COLO668 (cell line): Measurements from ENCODE around the gene AQP12B.
"Not testable (repeated sequence)": the region's sequence is repeated elsewhere in the genome, so short reads cannot be mapped to it uniquely, and the experiment has no call there.

ENCODE experiments used
- DNase-seq: peaks from one replicate; lab custom pipeline; 2025; ENCODE audit not compliant: unreplicated experiment; lab: John Stamatoyannopoulos, UW

Gene AQP12B

DNA sequence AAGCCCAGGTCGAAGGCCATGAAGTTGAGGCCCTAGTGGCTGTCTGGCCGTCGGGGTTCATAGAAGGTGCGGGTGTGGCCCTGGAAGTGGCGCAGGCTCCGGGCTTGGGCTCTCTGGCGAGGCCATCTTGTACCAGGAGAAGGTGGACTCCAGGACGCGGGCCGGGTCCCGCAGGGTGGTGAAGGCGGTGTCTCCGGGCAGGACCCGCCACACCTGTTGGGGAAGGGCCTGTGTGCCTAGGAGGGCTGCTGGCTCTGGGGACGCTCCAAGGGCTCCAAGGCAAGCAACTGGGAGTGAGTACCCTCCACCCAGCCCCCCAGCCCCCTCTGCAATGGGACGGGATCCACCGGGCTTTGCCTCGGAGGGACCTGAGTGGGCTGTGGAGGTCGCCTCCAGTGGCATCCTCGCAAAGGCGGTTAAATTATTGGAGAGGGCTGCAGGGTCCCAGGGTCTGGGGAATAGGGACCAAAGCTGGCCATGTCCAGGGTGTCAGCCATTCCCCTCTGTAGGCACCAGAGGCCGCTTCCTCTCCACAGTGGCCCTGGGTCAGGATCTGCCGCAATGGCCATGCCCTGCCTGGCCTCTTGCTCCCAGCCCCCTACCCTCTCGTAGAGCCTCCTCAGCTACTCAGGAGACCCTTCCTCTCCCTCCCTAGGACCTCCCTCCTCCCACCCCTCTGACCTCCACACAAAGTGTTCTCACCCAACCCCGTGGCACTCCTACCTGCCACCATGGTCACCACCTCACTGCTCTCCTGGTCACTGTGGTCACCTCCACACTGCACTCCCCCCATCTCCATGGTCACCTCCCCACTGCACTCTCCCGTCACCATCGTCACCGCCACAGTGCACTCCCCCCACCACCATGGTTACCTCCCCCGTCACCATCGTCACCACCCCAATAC lies 19.3 kb upstream of the AQP12B start:
- DNase-seq, result no peak

GRCh38 chr2:240701091-240701735 lies 18.5 kb upstream of the AQP12B start:
- DNase-seq, result no peak

- not testable (repeated sequence) for DNase-seq
Observed at GRCh38 chr2:240700616-240701015, 17.9 kb upstream of the AQP12B start.

DNA sequence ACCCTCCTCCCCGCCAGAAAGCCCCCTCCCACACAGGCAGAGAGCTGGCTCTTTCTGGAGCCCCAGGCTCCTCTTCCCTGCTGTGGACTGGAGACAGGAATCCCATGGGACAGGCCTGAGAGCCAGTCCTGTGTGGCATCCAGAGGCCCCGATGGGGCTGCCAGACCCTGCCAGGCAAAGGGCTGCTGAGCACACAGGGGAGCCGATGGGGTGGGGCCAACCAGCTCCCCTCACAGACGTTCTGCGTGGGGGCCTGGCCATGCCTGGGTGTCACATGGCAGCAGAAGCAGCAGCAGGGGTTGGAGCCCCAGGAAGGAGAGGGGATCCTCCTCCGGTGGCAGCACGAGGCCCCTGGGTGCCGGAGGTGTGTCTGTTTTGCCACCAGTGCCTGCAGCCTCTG lies 17.1 kb upstream of the AQP12B start:
- DNase-seq, result not testable (repeated sequence)

DNA sequence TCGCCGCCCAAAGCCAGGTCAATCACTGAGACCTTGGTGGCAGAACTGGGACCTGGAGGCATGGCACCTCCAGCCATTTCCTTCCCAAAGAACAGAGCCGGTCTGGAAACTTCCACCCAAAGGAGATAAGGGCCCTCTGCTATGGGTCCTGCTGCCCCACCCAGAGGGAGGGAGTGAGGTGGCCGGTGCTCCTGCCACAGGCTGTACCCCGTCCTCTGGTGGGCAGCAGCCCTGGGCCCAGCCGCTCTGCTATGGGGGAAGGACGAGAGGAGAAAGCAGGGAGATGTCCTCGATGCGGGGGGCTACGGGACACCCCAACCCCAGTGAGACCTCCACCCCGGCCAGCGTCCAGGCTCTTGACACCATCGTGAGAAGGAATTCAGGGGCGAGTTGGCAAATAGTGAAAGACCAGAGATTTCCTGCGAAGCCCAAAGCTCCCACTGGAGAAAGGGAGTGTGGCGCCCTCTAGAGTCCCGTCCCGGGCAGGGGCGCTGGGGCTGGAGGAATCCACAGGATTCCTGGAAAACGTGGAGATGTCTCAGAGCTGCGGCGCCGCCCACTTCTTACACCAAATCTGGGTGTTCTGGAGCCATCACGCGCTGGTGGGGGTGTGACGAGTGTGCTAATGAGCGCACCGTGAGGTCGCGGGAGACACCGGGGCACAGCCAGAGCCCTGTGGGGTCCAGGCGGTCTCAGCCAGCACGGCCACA lies 16.3 kb upstream of the AQP12B start:
- DNase-seq, result not testable (repeated sequence)

DNA sequence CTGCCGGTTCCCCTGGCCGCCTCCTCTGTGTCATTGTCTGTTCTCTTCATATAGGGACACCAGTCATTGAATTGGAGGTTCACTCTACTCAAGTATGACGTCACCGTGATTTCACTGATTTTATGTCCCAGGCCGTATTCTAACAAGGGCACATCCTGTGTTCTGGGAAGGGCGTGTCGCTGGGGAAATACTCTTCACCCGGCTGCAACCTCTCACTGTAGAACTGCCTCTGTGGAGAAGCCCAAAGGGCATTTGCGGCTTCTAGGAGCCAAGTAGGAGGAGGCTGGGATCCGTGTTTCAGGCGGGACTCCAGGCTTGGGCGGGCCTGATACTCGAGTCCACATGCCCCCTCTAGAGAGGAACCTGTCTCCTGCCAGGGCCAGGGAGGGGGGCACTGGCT lies 13.8 kb upstream of the AQP12B start:
- not testable (repeated sequence) for DNase-seq

DNA sequence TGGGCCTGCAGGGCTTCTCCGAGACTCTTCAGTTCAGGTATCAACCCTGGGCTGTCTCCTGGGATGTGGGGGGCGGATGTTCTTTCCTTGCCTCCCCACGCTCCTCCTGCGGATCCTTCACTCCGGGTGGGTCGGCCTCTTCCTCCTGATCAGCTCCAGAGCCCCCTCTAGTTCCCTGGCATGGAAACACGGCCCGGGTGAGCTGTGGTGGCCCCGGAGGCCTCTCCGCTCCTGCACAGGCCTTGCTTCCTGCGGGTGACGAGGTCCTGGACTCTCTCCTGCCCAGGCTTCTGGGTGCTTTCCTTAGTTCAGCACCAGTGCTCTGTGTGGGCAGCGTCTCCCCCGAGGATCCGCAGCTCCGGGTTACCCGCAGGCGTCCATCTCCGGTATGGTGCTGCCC lies 12.9 kb upstream of the AQP12B start:
- DNase-seq, result not testable (repeated sequence)

DNA sequence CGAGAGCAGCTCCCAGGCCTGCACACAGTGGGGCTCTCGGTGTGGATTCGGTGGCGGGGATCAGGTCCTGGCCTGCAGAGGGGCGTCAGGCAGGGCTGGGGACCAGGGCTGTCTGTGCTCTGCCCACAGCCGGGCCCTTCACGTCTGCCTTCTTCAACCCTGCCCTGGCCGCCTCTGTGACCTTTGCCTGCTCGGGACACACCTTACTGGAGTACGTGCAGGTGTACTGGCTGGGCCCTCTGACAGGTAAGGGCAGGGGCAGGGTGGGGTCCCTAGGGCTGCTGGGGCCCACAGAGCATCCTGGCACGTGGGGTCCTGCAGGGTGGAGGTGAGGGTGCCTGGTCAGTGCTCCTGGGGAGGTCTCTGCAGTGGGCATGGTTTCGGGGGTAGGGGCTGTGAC lies 11.6 kb upstream of the AQP12B start:
- DNase-seq, result not testable (repeated sequence)

DNA sequence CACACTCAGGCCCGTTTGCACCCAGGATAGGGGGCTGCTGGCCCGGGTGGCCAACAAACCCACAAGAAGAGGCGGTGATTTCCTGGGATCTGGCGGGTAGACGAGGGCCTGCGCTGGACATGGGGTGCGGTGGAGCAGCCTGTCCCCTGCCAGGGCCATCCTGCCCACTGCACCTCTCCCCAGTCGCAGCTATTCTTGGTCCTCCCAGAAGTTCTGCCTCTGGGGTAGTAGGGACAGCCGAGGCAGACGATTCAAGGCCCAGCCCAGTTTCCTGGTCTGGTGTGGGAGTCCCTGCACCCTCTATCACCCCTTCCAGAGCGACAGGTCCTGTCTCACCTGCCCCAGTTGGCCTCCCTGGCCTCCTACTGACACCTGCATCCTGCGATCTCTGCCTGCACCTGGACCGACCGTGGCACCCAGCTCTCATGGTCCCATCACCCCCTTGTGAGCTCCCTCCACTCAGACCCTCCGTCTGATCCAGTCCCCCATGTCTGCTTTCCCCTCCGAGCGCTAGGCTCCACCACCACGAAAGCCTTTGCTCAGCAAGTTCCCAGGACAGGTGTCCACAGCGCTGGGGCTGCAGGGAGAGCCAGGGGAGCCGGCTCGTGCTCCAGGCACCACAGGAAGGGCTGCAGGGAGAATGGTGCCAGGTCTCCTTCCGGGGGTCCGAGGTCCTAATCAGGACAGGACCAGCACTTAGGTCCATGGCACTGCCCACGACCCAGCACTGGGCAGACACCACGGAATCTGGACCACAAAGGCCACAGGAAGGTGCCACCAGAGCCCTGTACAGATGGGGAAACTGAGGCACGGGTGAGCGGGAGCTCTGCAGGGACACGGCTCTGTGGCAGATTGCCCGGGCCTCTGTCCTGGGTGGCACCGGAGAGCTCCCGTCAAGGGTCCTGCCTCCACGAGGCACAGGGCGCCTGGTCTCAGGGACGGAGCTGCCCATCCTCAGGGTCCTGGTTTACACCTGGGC lies 10.2 kb upstream of the AQP12B start:
- DNase-seq, result not testable (repeated sequence)

DNA sequence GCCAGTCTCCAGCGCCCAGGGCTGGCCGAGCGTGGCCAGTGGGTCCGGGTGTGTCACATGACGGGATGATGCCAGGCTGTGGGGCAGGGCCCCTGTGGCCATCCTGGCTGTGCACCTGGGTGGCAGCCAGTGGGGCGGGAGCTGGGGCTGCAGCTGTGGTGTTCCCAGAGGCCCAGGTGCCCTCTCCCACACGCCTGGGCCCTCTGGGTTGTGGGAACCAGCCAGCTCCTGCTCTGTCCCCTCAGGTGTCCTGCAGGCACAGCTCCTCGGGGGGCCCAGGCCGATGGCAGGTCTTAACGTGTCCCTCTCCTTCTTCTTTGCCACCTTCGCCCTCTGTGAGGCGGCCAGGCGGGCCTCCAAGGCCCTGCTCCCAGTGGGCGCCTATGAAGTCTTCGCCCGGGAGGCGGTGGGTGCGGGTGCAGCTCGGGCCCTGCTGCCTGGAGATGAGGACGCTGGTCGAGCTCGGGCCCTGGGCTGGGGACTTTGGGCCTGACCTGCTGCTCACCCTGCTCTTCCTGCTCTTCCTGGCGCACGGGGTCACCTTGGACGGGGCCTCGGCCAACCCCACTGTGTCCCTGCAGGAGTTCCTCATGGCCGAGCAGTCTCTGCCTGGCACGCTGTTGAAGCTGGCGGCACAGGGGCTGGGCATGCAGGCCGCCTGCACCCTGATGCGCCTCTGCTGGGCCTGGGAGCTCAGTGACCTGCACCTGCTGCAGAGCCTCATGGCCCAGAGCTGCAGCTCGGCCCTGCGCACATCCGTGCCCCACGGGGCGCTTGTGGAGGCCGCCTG lies 9.1 kb upstream of the AQP12B start, which contains the start of gene AQP12A:
Gene AQP12A, plus strand, starts transcription at position 236 of the 790 bp plus-strand sequence. Its CDS starts 48 bp downstream, at position 284.
- not testable (repeated sequence) for DNase-seq

DNA sequence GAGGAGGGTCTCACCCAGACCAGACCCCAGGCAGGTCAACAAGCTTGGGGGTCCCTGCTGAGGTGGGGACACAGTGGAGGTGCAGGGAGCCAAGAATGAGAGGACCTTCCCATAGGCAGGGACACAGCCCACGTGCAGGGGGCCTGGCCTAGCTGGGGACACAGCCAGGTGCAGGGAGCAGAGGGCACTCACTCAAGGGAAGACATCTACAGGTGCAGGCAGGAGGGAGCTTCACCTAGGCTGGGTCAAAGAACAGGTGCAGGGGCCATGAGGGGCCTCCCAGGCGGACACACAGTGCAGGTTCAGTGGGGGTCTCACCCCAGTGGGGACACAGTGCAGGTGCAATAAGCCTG lies 8.4 kb upstream of the AQP12B start:
- DNase-seq, result not testable (repeated sequence)

DNA sequence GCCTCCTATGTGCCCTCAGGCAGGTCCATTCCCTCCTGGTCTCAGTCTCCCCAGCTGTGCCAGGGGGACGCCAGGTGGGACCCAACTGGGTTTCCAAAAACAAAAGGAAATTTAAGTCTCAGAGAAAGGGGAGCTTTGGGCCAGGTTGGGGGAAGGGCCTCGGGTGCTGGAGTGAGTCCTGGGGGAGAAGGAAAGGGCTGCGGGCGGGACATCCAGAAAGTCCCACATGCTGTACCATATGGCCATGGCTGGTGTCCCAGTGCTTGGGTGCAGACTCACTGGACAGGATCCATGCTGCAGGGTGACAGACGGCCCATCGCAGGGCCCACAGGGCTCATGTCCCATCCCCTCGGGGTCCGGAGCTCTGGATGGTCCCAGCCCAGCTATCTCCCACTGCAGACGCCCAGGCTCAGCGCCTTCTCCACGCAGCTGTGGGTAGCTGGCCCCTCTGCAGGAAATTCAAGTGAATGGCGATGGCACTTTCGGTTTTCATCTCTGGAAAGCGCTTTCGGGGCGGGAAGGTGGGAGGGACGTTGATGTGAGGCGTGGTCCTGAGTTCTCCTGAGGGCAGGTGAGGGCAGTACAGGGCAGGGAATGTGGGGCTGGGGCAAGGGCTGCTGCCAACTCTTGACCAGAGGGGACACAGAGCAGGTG lies 7.9 kb upstream of the AQP12B start:
- not testable (repeated sequence) for DNase-seq

- no peak for DNase-seq
Observed at GRCh38 chr2:240689975-240690374, 7.3 kb upstream of the AQP12B start.

DNA sequence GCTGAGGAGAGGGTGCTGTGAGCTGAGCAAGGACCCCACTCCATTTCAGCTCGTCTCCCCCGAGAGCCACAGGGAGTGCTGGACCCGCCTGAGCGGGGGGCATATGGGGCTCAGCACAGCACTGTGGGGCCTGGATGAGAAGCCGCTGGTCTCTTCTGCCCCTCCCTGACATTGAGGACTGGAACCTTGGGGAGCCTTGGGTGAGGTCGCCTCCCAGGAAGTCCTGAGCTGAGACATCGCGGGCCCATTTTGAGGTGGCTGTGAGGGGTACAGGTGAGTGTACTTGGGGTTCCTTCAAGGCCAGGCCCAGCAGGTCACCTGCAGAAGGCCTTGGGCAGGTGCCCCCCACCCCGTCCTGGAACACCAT lies 5.9 kb upstream of the AQP12B start:
- no peak for DNase-seq

- DNase-seq, result no peak
Observed at GRCh38 chr2:240687741-240688552, 5.3 kb upstream of the AQP12B start.

DNA sequence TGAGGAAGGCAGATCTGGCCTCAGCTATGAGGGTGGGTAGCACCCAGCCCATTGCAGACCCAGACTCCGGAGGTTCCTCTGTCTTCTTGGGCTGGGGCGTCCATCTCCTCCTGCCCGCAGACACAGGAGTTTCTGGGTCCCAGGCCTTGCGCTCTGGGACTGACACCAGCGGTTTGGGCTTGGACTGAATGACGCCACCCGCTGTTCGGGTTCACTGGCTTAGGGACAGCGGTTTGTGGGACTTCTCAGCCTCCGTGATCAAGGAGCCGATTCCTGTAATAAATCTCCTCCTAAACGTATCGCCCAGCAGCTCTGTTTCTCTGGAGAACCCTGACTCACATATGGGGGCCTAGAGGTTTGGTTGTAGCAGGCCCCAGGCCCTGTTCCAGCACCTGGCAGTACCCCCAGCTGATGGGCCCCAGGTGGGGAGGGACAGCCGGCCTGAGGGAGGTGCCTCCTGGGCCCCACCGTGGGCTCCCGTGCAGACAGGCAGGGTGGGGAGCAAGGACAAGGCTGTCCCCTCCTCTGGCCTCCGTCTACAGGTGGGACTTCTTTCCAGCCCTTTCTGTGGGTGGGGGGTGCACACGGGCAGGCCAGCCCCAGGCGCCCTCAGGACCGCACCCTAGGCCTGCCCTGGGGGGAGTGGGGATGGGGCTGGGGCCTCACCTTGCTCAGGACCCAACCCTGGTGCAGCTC lies 4.5 kb upstream of the AQP12B start:
- no peak for DNase-seq

DNA sequence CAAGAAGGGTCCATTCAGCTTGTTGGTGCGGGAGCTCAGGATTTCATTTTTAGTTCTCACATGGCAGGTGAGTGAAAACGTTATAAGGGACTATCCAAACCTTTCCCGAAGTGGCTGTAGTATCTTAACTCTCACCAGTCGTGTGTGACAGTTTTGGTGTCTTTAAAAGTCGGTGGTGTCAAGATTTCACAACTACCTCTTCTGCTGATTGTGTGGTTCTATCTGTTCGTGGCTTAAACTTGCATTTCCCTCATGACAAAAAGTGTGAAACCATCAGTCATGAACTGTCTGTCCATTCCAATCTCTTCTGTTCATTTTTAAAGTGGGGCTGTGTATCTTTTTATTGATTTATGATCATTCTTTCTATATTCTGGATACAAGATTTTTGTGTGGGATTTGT lies 3.8 kb upstream of the AQP12B start:
- DNase-seq, result no peak
